Measurements from ENCODE around the gene POLE2.
"Not testable (repeated sequence)": the region's sequence is repeated elsewhere in the genome, so short reads cannot be mapped to it uniquely, and the experiment has no call there.

The POLE2 gene, protein sequence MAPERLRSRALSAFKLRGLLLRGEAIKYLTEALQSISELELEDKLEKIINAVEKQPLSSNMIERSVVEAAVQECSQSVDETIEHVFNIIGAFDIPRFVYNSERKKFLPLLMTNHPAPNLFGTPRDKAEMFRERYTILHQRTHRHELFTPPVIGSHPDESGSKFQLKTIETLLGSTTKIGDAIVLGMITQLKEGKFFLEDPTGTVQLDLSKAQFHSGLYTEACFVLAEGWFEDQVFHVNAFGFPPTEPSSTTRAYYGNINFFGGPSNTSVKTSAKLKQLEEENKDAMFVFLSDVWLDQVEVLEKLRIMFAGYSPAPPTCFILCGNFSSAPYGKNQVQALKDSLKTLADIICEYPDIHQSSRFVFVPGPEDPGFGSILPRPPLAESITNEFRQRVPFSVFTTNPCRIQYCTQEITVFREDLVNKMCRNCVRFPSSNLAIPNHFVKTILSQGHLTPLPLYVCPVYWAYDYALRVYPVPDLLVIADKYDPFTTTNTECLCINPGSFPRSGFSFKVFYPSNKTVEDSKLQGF

DNA sequence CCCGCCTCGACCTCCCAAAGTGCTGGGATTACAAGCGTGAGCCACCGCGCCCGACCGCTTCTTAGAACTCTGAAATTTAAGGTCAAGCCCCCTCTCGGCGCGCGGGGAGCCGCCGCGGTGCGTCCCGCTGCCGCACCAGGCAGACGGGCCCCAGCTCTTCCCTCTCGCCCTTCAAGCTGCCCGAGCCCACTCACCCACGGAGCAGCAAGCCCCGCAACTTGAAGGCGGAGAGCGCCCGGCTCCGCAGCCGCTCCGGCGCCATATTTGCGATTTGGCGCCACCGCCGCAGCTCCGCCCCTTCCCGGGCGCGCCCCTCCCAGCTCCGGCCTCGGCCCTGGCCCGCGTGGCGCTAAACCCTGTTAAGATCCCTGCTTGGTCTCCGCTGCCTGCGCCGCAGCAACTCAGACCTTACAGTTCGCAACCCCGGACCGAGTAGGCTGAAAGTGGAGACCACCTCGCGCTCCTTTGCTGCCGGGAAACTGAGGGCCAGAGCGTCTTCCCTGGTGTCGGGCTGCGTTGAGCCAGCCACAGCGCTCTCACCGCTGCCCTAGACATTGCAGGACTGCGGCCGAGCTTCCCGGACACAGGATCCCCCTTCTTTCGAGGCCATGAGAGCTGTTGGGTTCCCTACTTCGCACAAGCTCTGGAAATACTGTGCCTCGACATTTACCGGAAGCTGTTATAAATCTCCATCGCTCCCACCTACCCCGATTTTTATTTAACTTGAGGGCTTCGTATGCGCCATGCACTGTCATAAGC, at the start of gene POLE2:
Gene POLE2 (minus strand): TSS at position 273 of the 759 bp plus-strand sequence. CDS start 11 bp downstream, at position 262.
- Histone ChIP-seq H3K9ac (ENCODE audit: low read depth, low read length) (peak within 1 kb of the TSS; percentile 61), H3K9me3 (ENCODE audit: control insufficient read depth, insufficient read depth, low read length) (no peaks in the 10 kb centered on the region), H3K4me1 (ENCODE audit: insufficient read depth, low read length) (peaks cover 3% of the 10 kb centered on the region; the same call in 1 of the 2 replicates)

DNA sequence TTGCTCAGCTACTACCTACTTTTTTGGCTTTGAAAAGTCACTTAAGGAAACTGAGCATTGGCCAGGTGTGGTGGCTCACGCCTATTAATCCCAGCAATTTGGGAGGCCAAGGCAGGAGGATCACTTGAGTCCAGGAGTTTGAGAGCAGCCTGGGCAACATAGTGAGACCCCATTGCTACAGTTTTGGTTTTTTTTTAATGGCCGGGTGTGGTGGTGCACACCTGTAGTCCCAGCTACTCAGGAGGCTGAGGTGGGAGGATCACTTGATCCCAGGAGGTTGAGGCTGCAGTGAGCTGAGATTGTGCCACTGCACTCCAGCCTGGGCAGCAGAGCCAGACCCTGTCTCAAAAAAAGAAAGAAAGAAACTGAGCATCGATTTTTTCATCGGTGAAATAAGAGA, 47.7 kb upstream of the POLE2 start:
- H3K36me3 ChIP-seq (ENCODE audit: insufficient read depth, low read length); H3K9ac ChIP-seq (ENCODE audit: low read depth, low read length); H3K9me3 ChIP-seq (ENCODE audit: control insufficient read depth, insufficient read depth, low read length); H3K4me1 ChIP-seq (ENCODE audit: insufficient read depth, low read length): not testable (repeated sequence)

More for the DNA sequence above, at the start of gene POLE2:
- H3K36me3 ChIP-seq (ENCODE audit: insufficient read depth, low read length): no peaks in the 10 kb centered on the region

DNA sequence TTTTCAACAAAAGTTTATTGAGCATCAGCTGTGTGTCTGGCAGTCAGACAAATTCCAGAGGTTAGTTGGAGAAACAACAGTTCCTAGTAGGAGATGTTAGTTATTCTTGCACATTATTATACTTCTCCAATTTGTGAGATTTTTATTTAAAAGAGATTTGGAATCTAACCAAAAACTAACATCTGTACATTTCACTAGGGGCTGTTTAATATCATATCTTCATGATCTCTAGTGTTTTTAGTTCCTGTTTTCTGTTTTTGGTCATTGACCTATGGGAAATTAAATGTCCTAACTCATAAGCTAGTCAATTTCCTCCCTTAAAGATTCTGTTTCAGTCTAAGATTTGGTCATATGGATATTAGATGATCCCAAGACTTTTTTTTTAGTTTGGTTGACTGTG, 45.8 kb upstream of the POLE2 start:
- H3K9me3 ChIP-seq (ENCODE audit: control insufficient read depth, insufficient read depth, low read length): no peaks in the 10 kb centered on the region
- H3K9ac ChIP-seq (ENCODE audit: low read depth, low read length): no peak overlapping the region
- H3K4me1 ChIP-seq (ENCODE audit: insufficient read depth, low read length): no peaks in the 10 kb centered on the region
- no peaks in the 10 kb centered on the region for H3K36me3 ChIP-seq (ENCODE audit: insufficient read depth, low read length)

DNA sequence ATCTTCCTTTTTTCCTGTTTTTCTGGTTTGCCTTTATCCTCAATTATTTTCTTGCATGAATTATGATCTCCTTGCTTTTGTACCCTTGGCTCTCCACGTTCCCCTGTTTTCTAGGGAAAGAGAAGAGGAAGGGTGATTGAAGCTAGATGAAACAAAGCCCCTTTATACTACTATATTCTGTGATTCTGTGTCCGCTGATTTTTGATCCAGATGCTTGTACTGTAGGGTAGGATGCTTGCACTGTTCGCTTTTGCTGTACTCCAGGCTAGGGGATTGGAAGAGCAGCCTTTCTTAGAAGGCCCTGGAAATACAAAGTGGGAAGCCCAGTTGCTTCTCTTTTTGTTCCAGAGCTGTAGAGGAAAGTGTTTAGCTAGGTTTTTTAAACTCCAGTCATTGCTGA, 44.9 kb upstream of the POLE2 start:
- Histone ChIP-seq H3K36me3 (ENCODE audit: insufficient read depth, low read length) (no peaks in the 10 kb centered on the region), H3K9me3 (ENCODE audit: control insufficient read depth, insufficient read depth, low read length) (no peaks in the 10 kb centered on the region), H3K9ac (ENCODE audit: low read depth, low read length) (no peak overlapping the region), H3K4me1 (ENCODE audit: insufficient read depth, low read length) (no peaks in the 10 kb centered on the region)

DNA sequence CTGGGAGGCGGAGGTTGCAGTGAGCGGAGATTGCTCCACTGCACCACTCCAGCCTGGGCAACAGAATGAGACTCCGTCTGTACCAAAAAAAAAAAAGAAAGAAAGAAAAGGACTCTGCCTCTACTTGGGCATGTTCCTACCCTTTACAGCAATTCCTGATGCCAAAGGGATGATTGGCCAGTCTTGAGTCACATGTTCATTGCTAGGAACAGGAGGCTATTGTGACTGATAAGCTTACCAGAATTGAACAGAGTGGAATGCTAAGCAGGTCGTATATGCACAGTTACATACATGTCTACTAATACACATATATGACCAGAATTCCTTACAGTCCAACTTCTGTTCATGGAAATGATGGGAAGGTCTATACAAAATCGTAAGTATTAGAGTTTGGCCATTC, 39.2 kb upstream of the POLE2 start:
- Histone ChIP-seq H3K9me3 (ENCODE audit: control insufficient read depth, insufficient read depth, low read length) (no peaks in the 10 kb centered on the region), H3K9ac (ENCODE audit: low read depth, low read length) (no peak overlapping the region), H3K36me3 (ENCODE audit: insufficient read depth, low read length) (no peaks in the 10 kb centered on the region), H3K4me1 (ENCODE audit: insufficient read depth, low read length) (no peaks in the 10 kb centered on the region)

DNA sequence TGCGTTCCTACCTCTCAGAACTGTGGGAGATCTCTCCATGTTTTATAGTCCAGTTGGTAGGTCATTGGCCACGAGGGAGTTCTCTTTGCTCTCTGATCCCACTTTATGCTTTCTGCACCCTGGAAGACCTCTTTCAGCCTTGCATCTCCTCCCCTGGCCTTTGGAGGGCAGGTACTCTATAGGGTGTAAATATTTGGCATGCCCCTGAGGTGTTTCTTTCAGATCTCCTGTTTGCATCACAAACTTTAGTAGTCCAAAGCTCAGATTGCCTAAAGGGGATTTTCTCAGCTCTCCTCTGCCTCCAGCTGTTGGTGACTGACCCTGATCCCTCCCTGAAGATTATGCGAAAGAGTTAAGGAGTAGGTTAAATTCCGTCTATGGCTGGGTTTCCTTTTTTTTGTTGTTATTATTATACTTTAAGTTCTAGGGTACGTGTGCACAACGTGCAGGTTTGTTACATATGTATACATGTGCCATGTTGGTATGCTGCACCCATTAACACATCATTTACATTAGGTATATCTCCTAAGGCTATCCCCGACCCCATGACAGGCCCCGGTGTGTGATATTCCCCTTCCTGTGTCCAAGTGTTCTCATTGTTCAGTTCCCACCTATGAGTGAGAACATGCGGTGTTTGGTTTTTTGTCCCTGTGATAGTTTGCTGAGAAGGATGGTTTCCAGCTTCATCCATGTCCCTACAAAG, 33.9 kb upstream of the POLE2 start:
- not testable (repeated sequence) for H3K36me3 ChIP-seq (ENCODE audit: insufficient read depth, low read length); H3K9me3 ChIP-seq (ENCODE audit: control insufficient read depth, insufficient read depth, low read length); H3K9ac ChIP-seq (ENCODE audit: low read depth, low read length); H3K4me1 ChIP-seq (ENCODE audit: insufficient read depth, low read length)

DNA sequence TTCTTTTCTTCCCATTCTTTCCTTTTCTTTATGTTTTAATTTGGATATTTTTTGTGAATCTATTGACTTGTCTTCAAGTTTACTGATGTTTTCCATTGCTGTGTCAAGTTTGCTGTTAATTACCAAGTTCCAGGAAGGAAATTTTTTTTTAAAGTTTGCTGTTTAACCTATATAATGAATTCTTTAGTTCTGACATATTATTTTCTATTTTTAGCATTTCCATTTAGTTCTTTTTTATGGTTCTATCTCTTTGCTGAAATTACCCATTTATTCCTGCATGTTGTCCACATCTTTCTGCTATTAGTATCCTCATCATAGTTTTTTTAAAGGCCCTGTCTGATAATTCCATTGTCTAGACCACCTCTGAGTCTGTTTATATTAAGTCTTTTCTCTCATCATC, 32.7 kb upstream of the POLE2 start:
- H3K9ac ChIP-seq (ENCODE audit: low read depth, low read length): no peak overlapping the region
- H3K9me3 ChIP-seq (ENCODE audit: control insufficient read depth, insufficient read depth, low read length): no peaks in the 10 kb centered on the region
- no peaks in the 10 kb centered on the region for H3K36me3 ChIP-seq (ENCODE audit: insufficient read depth, low read length)
- no peaks in the 10 kb centered on the region for H3K4me1 ChIP-seq (ENCODE audit: insufficient read depth, low read length)

DNA sequence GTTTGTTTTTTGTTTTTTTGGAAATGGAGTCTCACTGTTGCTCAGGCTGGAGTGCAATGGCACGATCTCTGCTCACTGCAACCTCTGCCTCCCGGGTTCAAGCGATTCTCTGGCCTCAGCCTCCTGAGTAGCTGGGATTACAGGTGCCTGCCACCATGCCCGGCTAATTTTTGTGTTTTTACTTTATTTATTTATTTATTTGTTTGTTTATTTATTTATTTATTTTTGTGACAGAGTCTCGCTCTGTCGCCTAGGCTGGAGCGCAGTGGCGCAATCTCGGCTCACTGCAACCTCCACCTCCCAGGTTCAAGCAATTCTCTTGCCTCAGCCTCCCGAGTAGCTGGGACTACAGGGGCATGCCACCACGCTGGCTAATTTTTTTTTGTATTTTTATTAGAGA, 23.0 kb upstream of the POLE2 start:
- not testable (repeated sequence) for H3K9ac ChIP-seq (ENCODE audit: low read depth, low read length); H3K9me3 ChIP-seq (ENCODE audit: control insufficient read depth, insufficient read depth, low read length); H3K4me1 ChIP-seq (ENCODE audit: insufficient read depth, low read length); H3K36me3 ChIP-seq (ENCODE audit: insufficient read depth, low read length)

DNA sequence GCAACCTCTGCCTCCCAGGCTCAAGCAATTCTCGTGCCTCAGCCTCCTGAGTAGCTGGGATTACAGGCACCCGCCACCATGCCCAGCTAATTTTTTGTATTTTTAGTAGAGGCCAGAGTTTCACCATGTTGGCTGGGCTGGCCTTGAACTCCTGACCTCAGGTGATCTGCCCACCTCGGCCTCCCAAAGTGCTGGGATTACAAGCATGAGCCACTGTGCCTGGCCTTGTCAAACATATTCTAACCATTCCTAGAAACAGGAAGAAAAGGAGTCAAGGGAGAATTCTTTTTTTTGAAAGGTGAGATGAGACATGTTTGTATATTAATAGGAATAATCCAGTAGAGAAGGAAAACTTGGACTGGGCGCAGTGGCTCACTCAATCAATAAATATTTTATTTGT, 16.5 kb upstream of the POLE2 start:
- H3K9ac ChIP-seq (ENCODE audit: low read depth, low read length); H3K36me3 ChIP-seq (ENCODE audit: insufficient read depth, low read length); H3K4me1 ChIP-seq (ENCODE audit: insufficient read depth, low read length); H3K9me3 ChIP-seq (ENCODE audit: control insufficient read depth, insufficient read depth, low read length): not testable (repeated sequence)

DNA sequence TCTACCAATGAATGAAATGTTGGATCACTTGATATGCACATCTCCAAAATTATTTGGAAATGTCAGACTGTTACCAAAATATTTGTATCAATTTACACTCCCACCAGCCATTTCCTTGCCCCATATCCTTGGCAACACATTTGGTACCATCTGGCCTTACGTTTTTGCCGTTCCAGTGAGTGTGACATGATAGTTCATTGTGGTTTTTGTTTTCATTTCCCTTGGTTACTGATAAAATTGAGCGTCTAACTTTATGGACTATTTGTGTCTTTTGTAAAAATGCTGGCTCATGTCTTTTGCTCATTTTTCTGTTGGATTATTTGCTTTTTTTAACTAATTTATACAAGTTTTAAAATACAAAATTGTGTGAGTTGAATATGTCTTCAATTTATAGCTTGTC, 16.0 kb upstream of the POLE2 start:
- no peak overlapping the region for H3K9ac ChIP-seq (ENCODE audit: low read depth, low read length)
- no peaks in the 10 kb centered on the region for H3K36me3 ChIP-seq (ENCODE audit: insufficient read depth, low read length)
- H3K9me3 ChIP-seq (ENCODE audit: control insufficient read depth, insufficient read depth, low read length): no peaks in the 10 kb centered on the region
- H3K4me1 ChIP-seq (ENCODE audit: insufficient read depth, low read length): no peaks in the 10 kb centered on the region

DNA sequence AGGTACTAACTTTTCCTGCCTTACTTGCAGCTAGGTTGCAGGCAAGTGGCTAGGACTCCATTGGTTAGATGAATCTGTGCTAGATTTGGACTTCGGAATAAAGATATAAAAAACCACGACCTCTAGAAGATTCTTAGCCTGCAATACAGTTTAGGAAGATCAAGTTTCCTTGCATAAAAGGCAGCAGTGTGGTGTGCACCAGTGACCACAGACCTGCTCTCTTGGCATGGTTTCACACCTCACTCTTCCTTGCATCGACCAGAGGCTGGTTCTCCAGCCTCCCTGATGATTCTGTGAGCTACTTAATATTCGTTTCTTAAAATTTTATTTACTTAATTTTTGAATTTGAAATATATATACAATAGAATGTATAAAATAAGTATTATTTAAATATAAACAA, 14.7 kb upstream of the POLE2 start:
- no peak overlapping the region for H3K9ac ChIP-seq (ENCODE audit: low read depth, low read length)
- no peaks in the 10 kb centered on the region for H3K36me3 ChIP-seq (ENCODE audit: insufficient read depth, low read length)
- H3K4me1 ChIP-seq (ENCODE audit: insufficient read depth, low read length): no peaks in the 10 kb centered on the region
- H3K9me3 ChIP-seq (ENCODE audit: control insufficient read depth, insufficient read depth, low read length): no peaks in the 10 kb centered on the region

DNA sequence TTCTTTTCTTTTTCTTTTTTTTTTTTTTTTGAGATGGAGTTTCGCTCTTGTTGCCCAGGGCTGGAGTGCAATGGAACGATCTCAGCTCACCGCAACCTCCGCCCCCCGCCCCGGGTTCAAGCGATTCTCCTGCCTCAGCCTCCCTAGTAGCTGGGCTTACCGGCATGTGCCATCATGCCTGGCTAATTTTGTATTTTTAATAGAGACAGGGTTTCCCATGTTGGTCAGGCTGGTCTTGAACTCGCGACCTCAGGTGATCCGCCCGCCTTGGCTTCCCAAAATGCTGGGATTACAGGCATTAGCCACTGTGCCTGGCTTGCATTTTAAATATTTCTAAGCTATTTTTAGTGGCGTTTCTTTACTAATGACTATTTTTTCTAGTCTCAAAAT, 5.7 kb upstream of the POLE2 start:
- not testable (repeated sequence) for H3K9me3 ChIP-seq (ENCODE audit: control insufficient read depth, insufficient read depth, low read length); H3K36me3 ChIP-seq (ENCODE audit: insufficient read depth, low read length); H3K4me1 ChIP-seq (ENCODE audit: insufficient read depth, low read length)
- H3K9ac ChIP-seq (ENCODE audit: low read depth, low read length): peak overlapping the region; percentile 80; the same call in 1 of the 2 replicates

DNA sequence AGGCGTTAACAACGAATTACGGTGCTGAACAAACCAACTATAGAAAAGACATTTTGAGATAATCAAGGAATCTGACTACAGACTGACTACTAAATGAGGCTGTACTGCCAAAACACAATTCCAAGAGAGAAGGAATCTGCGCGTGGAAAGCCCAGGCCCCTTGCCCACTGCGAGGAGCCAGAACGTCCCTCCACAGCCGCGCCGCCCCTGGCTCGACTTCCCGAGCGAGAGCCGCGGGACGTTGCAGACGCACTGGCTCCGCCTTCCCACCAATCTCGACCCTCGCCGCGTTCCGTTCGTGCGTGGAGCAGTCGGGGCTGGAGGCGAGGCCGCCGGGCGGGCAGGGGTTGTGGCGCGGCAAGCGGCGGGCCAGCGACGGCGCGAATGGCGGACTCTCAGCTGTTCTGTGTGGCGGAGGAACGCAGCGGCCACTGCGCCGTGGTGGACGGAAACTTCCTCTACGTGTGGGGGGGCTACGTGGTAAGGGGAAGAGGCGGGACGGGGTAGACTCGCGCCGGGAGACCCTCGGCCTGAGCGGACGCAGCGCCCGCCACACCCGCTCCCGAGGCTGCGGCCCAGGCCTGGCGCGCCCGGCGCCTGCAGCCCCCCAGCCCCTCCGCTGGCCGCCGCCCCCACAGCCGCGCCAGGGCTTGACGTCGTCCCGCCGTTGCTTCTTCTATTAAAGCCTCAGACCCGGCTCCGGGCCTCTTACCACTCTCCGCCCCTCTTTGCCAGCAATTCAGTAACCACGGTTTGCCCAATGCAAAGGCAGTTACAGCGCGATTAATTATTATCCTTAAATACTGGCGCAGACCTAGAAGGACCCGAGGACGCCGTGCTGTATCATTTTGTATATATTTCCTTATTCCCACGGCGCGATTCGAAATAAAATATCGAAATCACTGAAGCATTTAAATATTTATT, 5.1 kb upstream of the POLE2 start, which contains the start of gene KLHDC1:
Gene KLHDC1 (plus strand): TSS at position 310 of the 924 bp plus-strand sequence. CDS start 75 bp downstream, at position 385.
- no peaks in the 10 kb centered on the region for H3K36me3 ChIP-seq (ENCODE audit: insufficient read depth, low read length)
- H3K9me3 ChIP-seq (ENCODE audit: control insufficient read depth, insufficient read depth, low read length): no peaks in the 10 kb centered on the region
- H3K4me1 ChIP-seq (ENCODE audit: insufficient read depth, low read length): peaks cover 3% of the 10 kb centered on the region; the same call in 1 of the 2 replicates
- H3K9ac ChIP-seq (ENCODE audit: low read depth, low read length): peak within 1 kb of the TSS; percentile 80
